NOMO-1 treated with dmso at 0.1 percent for 144 hours (cell line): Measurements from ENCODE around the gene ARHGAP6.

Experiments
- DNase-seq: peaks from one replicate; lab custom pipeline; 2025; ENCODE audit not compliant: unreplicated experiment; lab: John Stamatoyannopoulos, UW

The ARHGAP6 gene

GRCh38 chrX:11189097-11189496 is 476.6 kb downstream of the ARHGAP6 start:
- no peak for DNase-seq

- no peak for DNase-seq
These were observed 477.1 kb downstream of the ARHGAP6 start for GRCh38 chrX:11188664-11189063.

GRCh38 chrX:11187001-11187400 is 478.7 kb downstream of the ARHGAP6 start:
- no peak for DNase-seq

- no peak for DNase-seq
These were observed 479.9 kb downstream of the ARHGAP6 start for GRCh38 chrX:11185861-11186260.

- no peak for DNase-seq
These were observed 485.1 kb downstream of the ARHGAP6 start for GRCh38 chrX:11180571-11180970.

GRCh38 chrX:11172415-11172814 is 493.3 kb downstream of the ARHGAP6 start:
- DNase-seq = no peak

GRCh38 chrX:11171956-11172355 is 493.8 kb downstream of the ARHGAP6 start:
- DNase-seq = no peak

- no peak for DNase-seq
These were observed 501.3 kb downstream of the ARHGAP6 start for GRCh38 chrX:11164433-11164832.

- DNase-seq = no peak
These were observed 506.6 kb downstream of the ARHGAP6 start for GRCh38 chrX:11159149-11159548.

GRCh38 chrX:11151799-11152559 is 513.7 kb downstream of the ARHGAP6 start:
- no peak for DNase-seq

GRCh38 chrX:11148401-11148800 is 517.3 kb downstream of the ARHGAP6 start:
- DNase-seq = no peak

GRCh38 chrX:11146411-11146810 is 519.3 kb downstream of the ARHGAP6 start:
- DNase-seq = no peak

GRCh38 chrX:11143931-11144678 is 521.6 kb downstream of the ARHGAP6 start:
- DNase-seq = no peak

- DNase-seq = no peak
These were observed 527.0 kb downstream of the ARHGAP6 start for GRCh38 chrX:11138498-11139390.

GRCh38 chrX:11137543-11138139 is 528.1 kb downstream of the ARHGAP6 start:
- DNase-seq = no peak

GRCh38 chrX:11135564-11136185 is 530.0 kb downstream of the ARHGAP6 start:
- DNase-seq = no peak

GRCh38 chrX:11131146-11131545 is 534.6 kb downstream of the ARHGAP6 start:
- DNase-seq = no peak

- no peak for DNase-seq
These were observed 535.6 kb downstream of the ARHGAP6 start for GRCh38 chrX:11130136-11130535.

- no peak for DNase-seq
These were observed 536.1 kb downstream of the ARHGAP6 start for GRCh38 chrX:11129534-11130105.

- no peak for DNase-seq
These were observed 540.7 kb downstream of the ARHGAP6 start for GRCh38 chrX:11125060-11125459.
